GM12801 (cell line): ENCODE measurements around the gene PSPN.

Experiments used
- TF ChIP-seq, protein P1 (sequence below): IDR thresholded peaks from one replicate; pipeline ENCODE4 v1.5.1; 2011; ENCODE audit warnings: control low read depth; ENCODE audit not compliant: insufficient read length; ENCODE audit errors: extremely low read depth

Gene PSPN

DNA sequence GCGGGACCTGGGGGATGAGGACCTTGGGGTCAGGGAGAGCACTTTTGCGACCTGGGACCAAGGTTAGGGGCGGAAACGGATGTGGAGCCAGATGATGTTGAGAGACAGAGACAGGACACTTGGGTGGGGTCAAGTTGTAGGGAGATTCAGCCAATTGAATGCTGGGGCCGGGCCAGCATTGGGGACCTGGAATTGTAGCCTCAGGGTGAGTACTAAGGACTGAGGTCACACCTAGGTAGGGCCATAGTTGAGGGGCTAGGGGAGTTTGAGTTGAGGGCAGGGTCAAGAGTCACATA, 2.0 kb downstream of the PSPN start:
- TF ChIP-seq, protein P1, sequence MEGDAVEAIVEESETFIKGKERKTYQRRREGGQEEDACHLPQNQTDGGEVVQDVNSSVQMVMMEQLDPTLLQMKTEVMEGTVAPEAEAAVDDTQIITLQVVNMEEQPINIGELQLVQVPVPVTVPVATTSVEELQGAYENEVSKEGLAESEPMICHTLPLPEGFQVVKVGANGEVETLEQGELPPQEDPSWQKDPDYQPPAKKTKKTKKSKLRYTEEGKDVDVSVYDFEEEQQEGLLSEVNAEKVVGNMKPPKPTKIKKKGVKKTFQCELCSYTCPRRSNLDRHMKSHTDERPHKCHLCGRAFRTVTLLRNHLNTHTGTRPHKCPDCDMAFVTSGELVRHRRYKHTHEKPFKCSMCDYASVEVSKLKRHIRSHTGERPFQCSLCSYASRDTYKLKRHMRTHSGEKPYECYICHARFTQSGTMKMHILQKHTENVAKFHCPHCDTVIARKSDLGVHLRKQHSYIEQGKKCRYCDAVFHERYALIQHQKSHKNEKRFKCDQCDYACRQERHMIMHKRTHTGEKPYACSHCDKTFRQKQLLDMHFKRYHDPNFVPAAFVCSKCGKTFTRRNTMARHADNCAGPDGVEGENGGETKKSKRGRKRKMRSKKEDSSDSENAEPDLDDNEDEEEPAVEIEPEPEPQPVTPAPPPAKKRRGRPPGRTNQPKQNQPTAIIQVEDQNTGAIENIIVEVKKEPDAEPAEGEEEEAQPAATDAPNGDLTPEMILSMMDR = no peak

DNA sequence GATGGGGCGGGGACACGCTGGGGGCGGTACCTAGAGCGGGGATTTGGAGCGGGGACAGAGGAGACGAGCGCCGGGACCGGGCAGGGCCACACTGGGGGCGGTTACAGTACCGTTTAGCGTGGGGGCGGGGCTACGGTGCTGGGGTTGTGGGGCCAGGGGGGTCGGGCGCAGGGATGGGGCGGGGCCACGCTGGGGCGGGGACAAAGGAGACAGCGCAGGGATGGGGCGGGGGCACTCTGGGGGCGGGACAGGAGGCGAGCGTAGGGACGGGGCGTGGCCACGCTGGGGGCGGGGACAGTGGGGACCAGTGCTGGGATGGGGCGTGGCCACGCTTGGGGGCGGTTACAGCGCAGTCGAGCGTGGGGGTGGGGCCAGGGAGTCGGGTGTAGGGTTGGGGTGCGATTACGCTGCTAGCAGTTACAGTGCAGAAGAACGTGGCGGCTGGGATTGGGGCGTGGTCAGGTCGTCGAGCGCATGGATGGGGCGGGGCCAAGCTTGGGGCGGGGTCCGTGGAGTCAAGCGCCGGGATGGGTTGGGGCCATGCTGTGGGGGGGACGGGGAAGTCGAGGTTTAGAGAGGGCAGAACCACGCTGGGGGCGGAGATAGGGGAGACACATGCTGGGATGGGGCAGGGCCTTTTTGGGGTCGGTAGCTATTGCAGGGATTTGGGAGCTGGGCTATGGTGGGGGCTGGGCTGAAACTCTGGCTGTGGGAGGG, 2.5 kb downstream of the PSPN start:
- TF ChIP-seq, protein P1 = no peak

DNA sequence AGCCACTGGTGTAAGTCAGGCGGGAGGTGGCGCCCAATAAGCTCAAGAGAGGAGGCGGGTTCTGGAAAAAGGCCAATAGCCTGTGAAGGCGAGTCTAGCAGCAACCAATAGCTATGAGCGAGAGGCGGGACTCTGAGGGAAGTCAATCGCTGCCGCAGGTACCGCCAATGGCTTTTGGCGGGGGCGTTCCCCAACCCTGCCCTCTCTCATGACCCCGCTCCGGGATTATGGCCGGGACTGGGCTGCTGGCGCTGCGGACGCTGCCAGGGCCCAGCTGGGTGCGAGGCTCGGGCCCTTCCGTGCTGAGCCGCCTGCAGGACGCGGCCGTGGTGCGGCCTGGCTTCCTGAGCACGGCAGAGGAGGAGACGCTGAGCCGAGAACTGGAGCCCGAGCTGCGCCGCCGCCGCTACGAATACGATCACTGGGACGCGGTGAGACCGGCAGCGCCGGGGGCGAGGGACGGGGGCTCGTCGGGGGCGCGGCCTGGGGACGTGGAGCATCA, 3.1 kb downstream of the PSPN start, which contains the start of gene ALKBH7:
ALKBH7 (plus strand) TSS at position 201 of the 502 bp plus-strand sequence; CDS start at position 228, 27 bp downstream.
- TF ChIP-seq, protein P1 = no peak

DNA sequence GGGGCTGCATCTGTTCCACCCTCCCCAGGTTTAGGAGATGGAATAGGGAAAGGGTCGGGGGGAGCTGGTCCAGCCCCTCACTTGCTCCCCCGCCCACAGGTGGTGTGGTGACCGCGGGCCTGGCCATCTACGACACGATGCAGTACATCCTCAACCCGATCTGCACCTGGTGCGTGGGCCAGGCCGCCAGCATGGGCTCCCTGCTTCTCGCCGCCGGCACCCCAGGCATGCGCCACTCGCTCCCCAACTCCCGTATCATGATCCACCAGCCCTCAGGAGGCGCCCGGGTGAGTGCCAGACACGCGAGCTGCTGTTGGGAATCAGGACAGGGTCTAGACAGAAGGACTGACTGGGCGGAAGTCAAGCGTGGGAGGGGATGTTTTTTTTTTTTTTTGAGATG, 11.4 kb downstream of the PSPN start:
- TF ChIP-seq, protein P1 = no peak

DNA sequence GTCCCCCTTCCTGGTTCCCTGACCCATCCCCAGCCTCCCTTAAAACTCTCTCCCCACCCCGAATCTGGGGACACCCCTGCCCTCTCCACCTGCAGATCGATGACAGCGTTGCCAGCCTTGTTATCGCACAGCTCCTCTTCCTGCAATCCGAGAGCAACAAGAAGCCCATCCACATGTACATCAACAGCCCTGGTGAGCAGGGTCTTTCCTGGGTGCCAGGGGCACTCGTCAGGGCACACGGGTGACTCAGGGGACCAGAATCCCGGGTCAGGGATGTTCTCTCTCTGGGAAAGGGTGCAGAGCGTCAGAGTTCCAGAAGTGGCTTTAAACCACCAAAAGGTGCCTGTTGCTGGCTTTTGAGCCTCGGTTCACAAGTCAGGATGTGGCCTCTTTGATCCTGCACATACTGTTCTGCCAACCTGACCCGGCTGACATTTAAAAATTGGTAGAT, 13.4 kb downstream of the PSPN start:
- TF ChIP-seq, protein P1 = no peak

DNA sequence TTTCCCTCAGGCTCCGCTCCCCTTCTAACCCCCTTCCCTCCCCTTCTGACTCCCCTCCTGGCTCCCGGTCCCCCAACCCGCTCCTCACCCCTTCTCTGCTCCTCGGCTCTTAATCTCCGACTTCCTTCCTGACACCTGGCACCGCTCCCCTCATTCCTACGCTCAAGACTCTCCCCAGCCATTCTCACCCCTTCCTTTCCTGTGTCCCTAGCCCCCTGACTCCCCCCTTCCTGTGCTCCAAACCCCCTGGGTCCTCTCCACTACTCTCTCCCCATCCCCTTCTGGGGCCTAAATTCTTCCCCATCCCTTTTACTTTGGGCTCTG, 13.7 kb downstream of the PSPN start:
- TF ChIP-seq, protein P1 = no peak

DNA sequence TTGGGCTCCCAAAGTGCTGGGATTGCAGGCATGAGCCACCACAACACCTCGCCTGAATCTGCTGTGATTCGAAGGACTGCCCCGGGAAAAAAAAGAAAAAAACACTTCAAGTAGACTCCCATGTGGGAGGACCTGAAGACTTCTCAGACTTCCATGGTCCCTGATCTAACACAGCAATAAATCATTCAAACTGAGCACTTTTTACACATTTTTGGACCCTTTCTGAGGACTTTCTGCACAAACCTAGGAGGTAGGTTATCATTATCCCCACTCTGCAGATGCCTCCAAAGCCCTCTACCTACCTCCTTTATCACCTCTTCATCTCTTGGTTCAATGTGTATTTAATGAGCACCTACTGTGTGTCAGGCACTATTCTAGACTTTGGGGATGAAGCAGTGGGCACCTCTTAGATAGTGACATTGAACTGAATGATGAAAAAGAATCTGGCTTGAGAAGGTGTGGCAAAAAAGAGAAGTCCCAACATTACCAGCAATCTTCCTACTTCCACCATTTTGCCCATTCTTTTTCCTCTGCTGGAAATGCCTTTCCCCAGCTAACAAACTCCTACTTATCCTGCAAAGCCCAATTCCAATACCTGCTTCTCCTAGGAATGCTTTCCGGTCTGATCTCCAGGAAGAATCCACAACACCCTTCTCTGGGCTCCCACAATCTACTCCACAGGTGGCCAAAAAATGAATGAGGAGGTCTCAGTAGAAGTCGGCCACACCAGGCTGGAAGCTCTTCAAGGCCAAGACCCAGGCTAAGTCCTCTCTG, 16.0 kb downstream of the PSPN start:
- TF ChIP-seq, protein P1 = no peak
